ENCODE measurements around the gene SLC25A18. TPM values are rescaled to one million over a fixed set of nuclear protein-coding genes. Genes with fewer than 3 reads are reported as not detected.
"Not testable (repeated sequence)": the region's sequence is repeated elsewhere in the genome, so short reads cannot be mapped to it uniquely, and the experiment has no call there.

SLC25A18 gene
- total RNA-seq, 1 donor from 2014 or later: not detected

GRCh38 chr22:17631076-17631565 is 67.8 kb downstream of the SLC25A18 start:
- Mint-ChIP-seq H3K36me3 (ENCODE audit: low read depth) (peaks cover 1% of the 10 kb centered on the region), H3K9me3 (ENCODE audit: low read depth) (no peaks in the 10 kb centered on the region), H3K27ac (ENCODE audit: unreplicated experiment) (no peak overlapping the region), H3K27me3 (ENCODE audit: low read depth) (no peaks in the 10 kb centered on the region), H3K4me3 (ENCODE audit: unreplicated experiment) (no peak overlapping the region), H3K4me1 (ENCODE audit: low read depth) (peaks cover 21% of the 10 kb centered on the region)
- DNase-seq (ENCODE audit: low spot score): no peak
- TF ChIP-seq CTCF (IDR thresholded peaks at IDR 0.05): no peak

- H3K27me3 Mint-ChIP-seq (ENCODE audit: low read depth): no peaks in the 10 kb centered on the region
- no peak for DNase-seq (ENCODE audit: low spot score)
- TF ChIP-seq CTCF (IDR thresholded peaks at IDR 0.05): no peak
- peak overlapping the region; percentile 75 for H3K27ac Mint-ChIP-seq (ENCODE audit: unreplicated experiment)
- no peaks in the 10 kb centered on the region for H3K36me3 Mint-ChIP-seq (ENCODE audit: low read depth)
- no peaks in the 10 kb centered on the region for H3K9me3 Mint-ChIP-seq (ENCODE audit: low read depth)
- no peak overlapping the region for H3K4me3 Mint-ChIP-seq (ENCODE audit: unreplicated experiment)
- H3K4me1 Mint-ChIP-seq (ENCODE audit: low read depth): peaks cover 18% of the 10 kb centered on the region
These were observed 70.1 kb downstream of the SLC25A18 start for GRCh38 chr22:17633217-17633997.

DNA sequence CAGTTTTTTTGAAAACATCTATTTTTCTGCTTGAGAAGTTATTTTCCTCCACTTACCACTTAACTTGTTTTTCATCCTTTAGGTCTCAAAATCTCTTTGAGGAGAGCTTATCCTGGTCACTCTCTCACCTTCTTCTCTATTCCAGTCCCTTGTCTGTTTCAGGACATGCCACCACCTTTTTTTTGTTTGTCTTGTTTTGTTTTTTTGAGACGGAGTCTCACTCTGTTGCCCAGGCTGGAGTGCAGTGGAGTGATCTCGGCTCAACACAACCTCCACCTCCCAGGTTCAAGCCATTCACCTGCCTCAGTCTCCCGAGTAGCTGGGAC is 70.7 kb downstream of the SLC25A18 start:
- no peak for DNase-seq (ENCODE audit: low spot score)
- Mint-ChIP-seq H3K9me3 (ENCODE audit: low read depth) (no peaks in the 10 kb centered on the region), H3K27ac (ENCODE audit: unreplicated experiment) (peak overlapping the region; percentile 57), H3K4me3 (ENCODE audit: unreplicated experiment) (no peak overlapping the region), H3K36me3 (ENCODE audit: low read depth) (no peaks in the 10 kb centered on the region), H3K4me1 (ENCODE audit: low read depth) (peaks cover 14% of the 10 kb centered on the region), H3K27me3 (ENCODE audit: low read depth) (no peaks in the 10 kb centered on the region)
- TF ChIP-seq CTCF (IDR thresholded peaks at IDR 0.05): no peak

DNA sequence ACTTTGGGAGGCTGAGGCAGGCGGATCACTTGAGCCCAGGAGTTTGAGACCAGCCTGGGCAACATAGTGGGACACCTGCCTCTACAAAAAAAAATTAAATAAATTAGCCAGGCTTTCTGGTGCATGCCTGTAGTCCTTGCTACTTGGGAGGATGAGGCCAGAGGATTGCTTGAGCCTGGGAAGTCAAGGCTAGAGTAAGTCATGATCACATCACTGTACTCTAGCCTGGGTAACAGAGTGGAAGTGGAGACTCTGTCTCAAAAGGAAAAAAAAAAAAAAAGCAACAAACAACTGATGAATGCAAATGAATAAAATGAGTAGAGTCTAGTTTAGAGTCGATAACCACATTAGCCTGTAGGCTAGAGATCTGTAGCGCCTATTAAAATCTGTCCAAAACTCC is 71.4 kb downstream of the SLC25A18 start:
- no peak for TF ChIP-seq CTCF (IDR thresholded peaks at IDR 0.05)
- Mint-ChIP-seq H3K36me3 (ENCODE audit: low read depth) (no peaks in the 10 kb centered on the region), H3K9me3 (ENCODE audit: low read depth) (no peaks in the 10 kb centered on the region), H3K27me3 (ENCODE audit: low read depth) (no peaks in the 10 kb centered on the region), H3K27ac (ENCODE audit: unreplicated experiment) (no peak overlapping the region), H3K4me1 (ENCODE audit: low read depth) (peaks cover 20% of the 10 kb centered on the region), H3K4me3 (ENCODE audit: unreplicated experiment) (no peak overlapping the region)
- DNase-seq (ENCODE audit: low spot score): no peak

DNA sequence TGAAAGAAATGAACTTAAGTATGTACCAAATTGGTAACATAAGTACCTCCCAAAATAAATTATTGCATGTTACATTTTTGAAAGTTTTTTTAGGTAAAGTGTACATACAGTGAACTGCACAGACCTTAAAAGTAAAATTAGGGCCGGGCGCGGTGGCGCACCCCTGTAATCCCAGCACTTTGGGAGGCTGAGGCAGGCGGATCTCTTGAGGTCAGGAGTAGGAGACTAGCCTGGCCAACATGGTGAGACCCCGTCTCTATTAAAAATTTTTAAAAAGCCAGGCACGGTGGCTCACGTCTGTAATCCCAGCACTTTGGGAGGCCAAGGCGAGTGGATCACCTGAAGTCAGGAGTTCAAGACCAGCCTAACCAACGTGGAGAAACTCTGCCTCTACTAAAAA is 73.6 kb downstream of the SLC25A18 start:
- H3K4me3 Mint-ChIP-seq (ENCODE audit: unreplicated experiment); H3K27me3 Mint-ChIP-seq (ENCODE audit: low read depth); H3K36me3 Mint-ChIP-seq (ENCODE audit: low read depth); H3K27ac Mint-ChIP-seq (ENCODE audit: unreplicated experiment); H3K9me3 Mint-ChIP-seq (ENCODE audit: low read depth): not testable (repeated sequence)
- peaks cover 29% of the 10 kb centered on the region for H3K4me1 Mint-ChIP-seq (ENCODE audit: low read depth)
- DNase-seq (ENCODE audit: low spot score): peak; percentile 54
